HepG2 (cell line): ENCODE results near the gene UBQLN4. TPM values are rescaled to one million over a fixed set of nuclear protein-coding genes. Genes with fewer than 3 reads are reported as not detected.
A peak's percentile ranks its signal among the peaks of the same experiment; 100 is the strongest.

ENCODE experiments used
- ERF ChIP-seq: IDR thresholded peaks from 2 replicates; pipeline ENCODE4 v1.6.1; 2018; ENCODE audit warnings: missing biosample characterization, missing genetic modification reagents
- FOSL2 ChIP-seq: sonication (generic); formaldehyde crosslinking; IDR thresholded peaks from 2 replicates; pipeline ENCODE4 v1.4.0; 2020; ENCODE audit warnings: missing genetic modification reagents
- FOXK1 ChIP-seq: sonication (generic); formaldehyde crosslinking; IDR thresholded peaks from 2 replicates; pipeline ENCODE4 v1.4.0; 2020; ENCODE audit warnings: low read depth, missing genetic modification reagents, borderline replicate concordance
- KDM3A ChIP-seq: IDR thresholded peaks from 2 replicates; pipeline ENCODE4 v1.6.1; 2018; ENCODE audit warnings: low read depth, missing compliant biosample characterization
- KDM4B ChIP-seq: sonication (generic); formaldehyde crosslinking; IDR thresholded peaks from 2 replicates; pipeline ENCODE4 v1.4.0; 2020; ENCODE audit warnings: missing genetic modification reagents
- MATR3 ChIP-seq: sonication (generic); formaldehyde crosslinking; IDR thresholded peaks from 2 replicates; pipeline ENCODE4 v1.4.0; 2020; ENCODE audit warnings: missing genetic modification reagents
- NCOR1 ChIP-seq: fragments of 200-600 bp; sonication (generic); IDR thresholded peaks from 2 replicates; pipeline ENCODE4 v1.7.0; 2017; ENCODE audit warnings: antibody characterized with exemption, low read length, borderline replicate concordance
- RCOR2 ChIP-seq: IDR thresholded peaks from 2 replicates; pipeline ENCODE4 v1.6.1; 2016; ENCODE audit warnings: missing biosample characterization, missing genetic modification reagents
- REPIN1 ChIP-seq: sonication (generic); formaldehyde crosslinking; IDR thresholded peaks from 2 replicates; pipeline ENCODE4 v1.8.0; 2022; ENCODE audit warnings: missing genetic modification reagents, low read depth, mild to moderate bottlenecking, borderline replicate concordance
- SMYD3 ChIP-seq: sonication (generic); formaldehyde crosslinking; IDR thresholded peaks from 2 replicates; pipeline ENCODE4 v1.8.1; 2023; ENCODE audit warnings: mild to moderate bottlenecking, missing genetic modification reagents
- SRY ChIP-seq: sonication (generic); formaldehyde crosslinking; IDR thresholded peaks from 2 replicates; pipeline ENCODE4 v1.8.0; 2022; ENCODE audit warnings: mild to moderate bottlenecking, missing genetic modification reagents
- ZFP90 ChIP-seq: sonication (generic); formaldehyde crosslinking; IDR thresholded peaks from 2 replicates; pipeline ENCODE4 v1.8.0; 2022; ENCODE audit warnings: missing genetic modification reagents, mild to moderate bottlenecking, inconsistent platforms, borderline replicate concordance
- ZKSCAN8 ChIP-seq: IDR thresholded peaks from 2 replicates; pipeline ENCODE4 v1.6.1; 2016; ENCODE audit warnings: borderline replicate concordance, missing genetic modification reagents, missing compliant biosample characterization
- ZNF256 ChIP-seq: sonication (generic); formaldehyde crosslinking; conservative IDR thresholded peaks from 2 replicates; pipeline ENCODE4 v1.4.0; 2020; ENCODE audit warnings: missing genetic modification reagents
- ZNF296 ChIP-seq: sonication (generic); formaldehyde crosslinking; conservative IDR thresholded peaks from 2 replicates; pipeline ENCODE4 v1.5.0; 2020; ENCODE audit warnings: mild to moderate bottlenecking, missing genetic modification reagents
- ZNF501 ChIP-seq: sonication (generic); formaldehyde crosslinking; IDR thresholded peaks from 2 replicates; pipeline ENCODE4 v1.5.1; 2020; ENCODE audit warnings: mild to moderate bottlenecking, moderate library complexity, missing genetic modification reagents
- polyA plus RNA-seq, 8 experiments: library from polyadenylated mRNA; depleted of rRNA in 3 of 8; stranded (reverse) in 7 of 8; unstranded in 1 of 8; fragments of >200 nt; fragmentation: Illumina TruSeq in 4 of 8; extraction: Trizol in 4 of 8; gene quantifications; 2 replicates each; pipeline versions ENCODE4 v1.2.1 to v1.2.3, GENCODE V29; 2011 to 2016; ENCODE audit warnings: low read depth in 4 of 8, missing spikeins in 1 of 8, mixed read lengths in 1 of 8; ENCODE audit not compliant: insufficient read depth in 1 of 8
- total RNA-seq, 5 experiments: library from RNA; depleted of rRNA; stranded (reverse); fragments of >200 nt; fragmentation: Illumina TruSeq; extraction: Trizol; gene quantifications; 2 replicates each; pipeline ENCODE4 v1.2.3, GENCODE V29; 2016; ENCODE audit warnings: low read depth in 1 of 5
- TF ChIP-seq, protein P1 (sequence below): sonication (generic); formaldehyde crosslinking; IDR thresholded peaks from 2 replicates; pipeline ENCODE4 v1.8.0; 2022; ENCODE audit warnings: mild to moderate bottlenecking, missing genetic modification reagents
- TF ChIP-seq, protein P2 (sequence below), 2 experiments: fragments of 450-650 bp in 1 of 2; sonication (generic) in 1 of 2; formaldehyde crosslinking in 1 of 2; IDR thresholded peaks; 2 replicates each; pipeline versions ENCODE4 v1.6.1 to v1.8.0; 2016 to 2022; ENCODE audit warnings: antibody characterized with exemption in 1 of 2, mild to moderate bottlenecking in 1 of 2, missing genetic modification reagents in 1 of 2
- TF ChIP-seq, protein P3 (sequence below): sonication (generic); formaldehyde crosslinking; IDR thresholded peaks from 2 replicates; pipeline ENCODE4 v1.8.0; 2022; ENCODE audit warnings: mild to moderate bottlenecking, missing genetic modification reagents, moderate library complexity

Gene UBQLN4
- total and polyA plus RNA-seq, 2 of the 13 experiments (the other 11 are each of a cell fraction or from before 2014, with no cell fraction given): 31.5 to 39.8 TPM

DNA sequence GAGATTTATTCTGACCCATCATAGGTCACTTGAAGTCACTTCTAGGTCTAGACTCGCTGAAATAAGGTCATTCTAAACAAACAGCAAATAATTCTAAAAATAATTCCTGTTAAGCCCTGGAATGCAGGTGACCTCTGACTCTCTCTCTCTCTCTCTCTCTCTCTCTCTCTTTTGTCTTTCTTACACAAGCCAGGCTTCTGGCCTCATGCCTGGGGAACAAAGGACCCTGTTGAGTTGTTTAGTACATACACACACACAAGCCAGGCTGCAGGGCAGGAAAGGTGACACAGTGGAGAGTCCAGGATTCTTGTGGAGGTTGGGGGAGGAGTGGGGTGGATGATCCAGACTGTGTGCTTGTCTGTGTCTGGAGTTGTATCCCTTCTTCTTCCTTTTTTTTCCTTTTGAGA is 32.7 kb upstream of the UBQLN4 start (continued):
- TF ChIP-seq, protein P1, sequence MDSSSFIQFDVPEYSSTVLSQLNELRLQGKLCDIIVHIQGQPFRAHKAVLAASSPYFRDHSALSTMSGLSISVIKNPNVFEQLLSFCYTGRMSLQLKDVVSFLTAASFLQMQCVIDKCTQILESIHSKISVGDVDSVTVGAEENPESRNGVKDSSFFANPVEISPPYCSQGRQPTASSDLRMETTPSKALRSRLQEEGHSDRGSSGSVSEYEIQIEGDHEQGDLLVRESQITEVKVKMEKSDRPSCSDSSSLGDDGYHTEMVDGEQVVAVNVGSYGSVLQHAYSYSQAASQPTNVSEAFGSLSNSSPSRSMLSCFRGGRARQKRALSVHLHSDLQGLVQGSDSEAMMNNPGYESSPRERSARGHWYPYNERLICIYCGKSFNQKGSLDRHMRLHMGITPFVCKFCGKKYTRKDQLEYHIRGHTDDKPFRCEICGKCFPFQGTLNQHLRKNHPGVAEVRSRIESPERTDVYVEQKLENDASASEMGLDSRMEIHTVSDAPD (CRISPR knock-in tag): peak; percentile 24; the same call in 1 of the 2 replicates
- TF ChIP-seq, protein P2, sequence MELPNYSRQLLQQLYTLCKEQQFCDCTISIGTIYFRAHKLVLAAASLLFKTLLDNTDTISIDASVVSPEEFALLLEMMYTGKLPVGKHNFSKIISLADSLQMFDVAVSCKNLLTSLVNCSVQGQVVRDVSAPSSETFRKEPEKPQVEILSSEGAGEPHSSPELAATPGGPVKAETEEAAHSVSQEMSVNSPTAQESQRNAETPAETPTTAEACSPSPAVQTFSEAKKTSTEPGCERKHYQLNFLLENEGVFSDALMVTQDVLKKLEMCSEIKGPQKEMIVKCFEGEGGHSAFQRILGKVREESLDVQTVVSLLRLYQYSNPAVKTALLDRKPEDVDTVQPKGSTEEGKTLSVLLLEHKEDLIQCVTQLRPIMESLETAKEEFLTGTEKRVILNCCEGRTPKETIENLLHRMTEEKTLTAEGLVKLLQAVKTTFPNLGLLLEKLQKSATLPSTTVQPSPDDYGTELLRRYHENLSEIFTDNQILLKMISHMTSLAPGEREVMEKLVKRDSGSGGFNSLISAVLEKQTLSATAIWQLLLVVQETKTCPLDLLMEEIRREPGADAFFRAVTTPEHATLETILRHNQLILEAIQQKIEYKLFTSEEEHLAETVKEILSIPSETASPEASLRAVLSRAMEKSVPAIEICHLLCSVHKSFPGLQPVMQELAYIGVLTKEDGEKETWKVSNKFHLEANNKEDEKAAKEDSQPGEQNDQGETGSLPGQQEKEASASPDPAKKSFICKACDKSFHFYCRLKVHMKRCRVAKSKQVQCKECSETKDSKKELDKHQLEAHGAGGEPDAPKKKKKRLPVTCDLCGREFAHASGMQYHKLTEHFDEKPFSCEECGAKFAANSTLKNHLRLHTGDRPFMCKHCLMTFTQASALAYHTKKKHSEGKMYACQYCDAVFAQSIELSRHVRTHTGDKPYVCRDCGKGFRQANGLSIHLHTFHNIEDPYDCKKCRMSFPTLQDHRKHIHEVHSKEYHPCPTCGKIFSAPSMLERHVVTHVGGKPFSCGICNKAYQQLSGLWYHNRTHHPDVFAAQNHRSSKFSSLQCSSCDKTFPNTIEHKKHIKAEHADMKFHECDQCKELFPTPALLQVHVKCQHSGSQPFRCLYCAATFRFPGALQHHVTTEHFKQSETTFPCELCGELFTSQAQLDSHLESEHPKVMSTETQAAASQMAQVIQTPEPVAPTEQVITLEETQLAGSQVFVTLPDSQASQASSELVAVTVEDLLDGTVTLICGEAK (IDR thresholded peaks at IDR 0.05): no peak
- TF ChIP-seq, protein P2 (CRISPR knock-in tag; IDR thresholded peaks at IDR 0.05): peak; percentile 64; the same call in 1 of the 2 replicates
- TF ChIP-seq SRY (CRISPR knock-in tag) (no peak), MATR3 (no peak), KDM4B (0 out of 2 replicates have a peak, but pooled peaks have one; percentile 23), FOSL2 (CRISPR knock-in tag) (peak; percentile 76), ZKSCAN8 (CRISPR knock-in tag) (peak; percentile 89), SMYD3 (CRISPR knock-in tag) (0 out of 2 replicates have a peak, but pooled peaks have one; percentile 27), REPIN1 (CRISPR knock-in tag) (peak; percentile 82; the same call in 1 of the 2 replicates), FOXK1 (peak; percentile 82; the same call in 1 of the 2 replicates), KDM3A (peak; percentile 27; the same call in 1 of the 2 replicates), NCOR1 (peak; percentile 100), RCOR2 (CRISPR knock-in tag) (peak; percentile 77), ERF (CRISPR knock-in tag) (peak; percentile 85), ZFP90 (peak; percentile 67; the same call in 1 of the 2 replicates), ZNF256 (no peak), ZNF296 (CRISPR knock-in tag) (no peak), ZNF501 (CRISPR knock-in tag) (peak; percentile 69; the same call in 1 of the 2 replicates)
- TF ChIP-seq, protein P3, sequence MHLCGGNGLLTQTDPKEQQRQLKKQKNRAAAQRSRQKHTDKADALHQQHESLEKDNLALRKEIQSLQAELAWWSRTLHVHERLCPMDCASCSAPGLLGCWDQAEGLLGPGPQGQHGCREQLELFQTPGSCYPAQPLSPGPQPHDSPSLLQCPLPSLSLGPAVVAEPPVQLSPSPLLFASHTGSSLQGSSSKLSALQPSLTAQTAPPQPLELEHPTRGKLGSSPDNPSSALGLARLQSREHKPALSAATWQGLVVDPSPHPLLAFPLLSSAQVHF: no peak
